Loucy (cell line): ENCODE data around the gene CACTIN.

ENCODE experiments used
- CTCF ChIP-seq: fragments of 200-600 bp; sonication (generic); conservative IDR thresholded peaks from 2 replicates; pipeline ENCODE4 v1.5.1; 2014; ENCODE audit warnings: mild to moderate bottlenecking, antibody characterized with exemption, low read length
- EZH2phosphoT487 ChIP-seq: fragments of 200-600 bp; IDR thresholded peaks from 2 replicates; pipeline ENCODE4 v1.6.1; 2018; ENCODE audit warnings: antibody characterized with exemption, mild to moderate bottlenecking, moderate library complexity, borderline replicate concordance

DNA sequence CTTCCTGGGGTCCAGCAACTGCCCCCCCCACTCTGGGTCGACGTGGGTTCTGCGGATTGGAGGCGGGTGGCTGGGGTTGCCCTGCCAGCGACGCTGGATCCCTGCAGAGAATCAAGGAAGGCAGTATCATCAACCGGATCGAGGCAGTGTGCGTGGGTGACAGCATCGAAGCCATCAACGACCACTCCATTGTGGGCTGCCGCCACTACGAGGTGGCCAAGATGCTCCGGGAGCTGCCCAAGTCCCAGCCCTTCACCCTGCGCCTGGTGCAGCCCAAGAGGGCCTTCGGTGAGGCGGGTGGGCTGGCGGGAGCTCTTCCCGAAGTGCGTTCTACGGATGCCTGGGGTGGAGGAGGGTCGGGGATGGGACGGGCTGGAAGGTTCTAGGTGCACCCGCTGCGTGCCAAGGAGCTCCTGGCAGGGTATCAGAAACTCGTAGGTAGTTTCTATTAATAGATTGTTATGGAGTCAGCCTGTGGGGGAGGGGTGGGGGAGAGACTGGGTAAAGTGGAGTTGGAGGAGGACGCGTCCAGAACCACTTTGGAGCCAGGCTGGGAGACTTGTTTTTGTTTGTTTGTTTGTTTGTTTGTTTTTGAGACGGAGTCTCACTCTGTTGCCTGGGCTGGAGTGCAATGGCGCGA is 39.8 kb downstream of the CACTIN start:
- TF ChIP-seq CTCF (no peak), EZH2phosphoT487 (no peak)
